GM12874 (cell line): ENCODE data around the gene HDX.

Experiments used
- CTCF ChIP-seq: IDR thresholded peaks from 2 replicates; pipeline ENCODE4 v1.5.1; 2011; ENCODE audit warnings: low read depth, mild to moderate bottlenecking, control low read depth, low read length, moderate library complexity; ENCODE audit not compliant: insufficient read depth

Gene HDX

GRCh38 chrX:84475101-84475500, 27.2 kb downstream of the HDX start:
- no peak for TF ChIP-seq CTCF

DNA sequence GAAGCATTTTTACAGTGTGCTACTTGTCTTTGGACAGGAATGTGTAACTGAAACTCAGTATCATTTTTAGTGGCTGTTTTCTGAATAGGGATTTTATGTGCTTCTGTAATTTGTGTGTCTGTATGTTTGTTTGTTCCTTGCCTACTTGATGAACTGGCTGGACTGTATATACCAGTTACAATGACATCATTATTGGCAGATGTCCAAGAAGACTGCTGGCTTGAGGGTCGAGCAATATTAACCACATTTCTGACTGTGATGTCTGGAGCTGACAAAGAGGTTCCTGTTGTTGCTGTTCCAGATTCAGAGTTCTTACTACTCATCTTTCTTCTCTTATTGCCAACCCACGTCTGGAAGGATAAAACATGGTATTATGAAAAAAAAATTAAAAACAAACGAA, 33.0 kb downstream of the HDX start:
- no peak for TF ChIP-seq CTCF

GRCh38 chrX:84467898-84468297, 34.4 kb downstream of the HDX start:
- TF ChIP-seq CTCF = no peak

- TF ChIP-seq CTCF = no peak
These were observed 48.7 kb downstream of the HDX start for GRCh38 chrX:84453351-84454246.

DNA sequence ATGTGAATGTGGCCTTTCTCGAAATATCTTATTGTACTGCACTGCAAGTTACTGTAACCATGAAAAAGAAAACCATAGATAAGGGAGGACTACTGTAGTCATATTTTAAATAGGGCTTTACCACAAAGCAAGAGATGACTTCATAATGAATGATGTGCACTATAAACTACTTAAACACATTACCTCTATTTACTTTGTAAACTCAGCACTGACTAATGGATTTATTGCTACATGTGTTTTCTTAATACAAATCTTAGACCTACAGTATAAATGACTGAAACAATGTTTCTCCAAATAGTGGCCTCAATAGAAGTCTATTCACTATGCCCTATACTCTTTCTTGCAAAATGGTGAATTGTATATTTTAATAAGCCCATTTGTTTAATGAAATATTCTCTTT, 61.1 kb downstream of the HDX start:
- no peak for TF ChIP-seq CTCF

GRCh38 chrX:84415140-84415539, 87.1 kb downstream of the HDX start:
- no peak for TF ChIP-seq CTCF

- TF ChIP-seq CTCF = no peak
These were observed 138.6 kb downstream of the HDX start for GRCh38 chrX:84363663-84364062.

GRCh38 chrX:84363051-84363450, 139.2 kb downstream of the HDX start:
- TF ChIP-seq CTCF = no peak
